Right cardiac atrium (tissue), 5 donors: Measurements from ENCODE around the gene OPN1MW2. TPM values are rescaled to one million over a fixed set of nuclear protein-coding genes. Genes with fewer than 3 reads are reported as not detected.
"Not testable (repeated sequence)": the region's sequence is repeated elsewhere in the genome, so short reads cannot be mapped to it uniquely, and the experiment has no call there.

Experiments used
- ATAC-seq, 2 donors: fragments of 200-7000 bp; cut with Tn5 transposase; one replicate each; pipeline versions ENCODE4 v1.8.0 to v1.9.1; 2020; ENCODE audit warnings: moderate library complexity in 2 of 2, mild to moderate bottlenecking in 1 of 2
- DNase-seq, 3 donors: peaks; one replicate each; pipeline ENCODE4 v3.0.0-alpha.2; 2020
- H3K27ac ChIP-seq: one replicate; pipeline ENCODE4 v1.5.1; 2013; ENCODE audit warnings: mild to moderate bottlenecking, low read length, control low read depth, moderate library complexity
- H3K27me3 ChIP-seq: one replicate; pipeline ENCODE4 v1.6.1; 2013; ENCODE audit not compliant: control insufficient read depth, insufficient read depth
- H3K4me1 ChIP-seq: one replicate; pipeline ENCODE4 v1.6.1; 2013; ENCODE audit warnings: low read length; ENCODE audit not compliant: control insufficient read depth, insufficient read depth
- H3K4me3 ChIP-seq: one replicate; pipeline ENCODE4 v1.5.1; 2013; ENCODE audit warnings: low read length, control low read depth
- H3K9me3 ChIP-seq: one replicate; pipeline ENCODE4 v1.6.1; 2013; ENCODE audit warnings: low read length; ENCODE audit not compliant: control insufficient read depth
- WGBS: extraction: QIAGEN DNeasy Blood & Tissue Kit; methylation state at CpG from one replicate; pipeline ENCODE4 v1.1.7; 2013; 5-methylcytosine and 5-hydroxymethylcytosine counted together
- intact Hi-C, 4 donors: fragments of 100-400 bp; cut with DNase I; formaldehyde crosslinking; loops; one replicate each; pipeline versions ENCODE4 v1.11.0 to v1.14.0; 2022 to 2023
- polyA plus RNA-seq: library from polyadenylated mRNA; stranded (reverse); fragments of 200-250 nt; gene quantifications from one replicate; pipeline ENCODE4 v1.2.3, GENCODE V29; 2013
- total RNA-seq, 4 donors: library from RNA; stranded (reverse); fragmentation: NEBNext Ultra II Directional; extraction: Animal tissue kit (Norgen Biotek cat#: 25700); gene quantifications; one replicate each; pipeline ENCODE4 v1.2.1, GENCODE V29; 2021
- donor health status: healthy with polysubstance abuse.
- donor health status: DM: no; HTN: yes; CAD: no.
- donor health status: DM: no; HTN: no; CAD: no.
- donor health status: DM: no; HTN: yes; CAD: no; lungs with severe emphysema.
- donor health status: DM: yes; HTN: yes; CAD: no.

The OPN1MW2 gene
- total and polyA plus RNA-seq, 5 donors, result not detected

DNA sequence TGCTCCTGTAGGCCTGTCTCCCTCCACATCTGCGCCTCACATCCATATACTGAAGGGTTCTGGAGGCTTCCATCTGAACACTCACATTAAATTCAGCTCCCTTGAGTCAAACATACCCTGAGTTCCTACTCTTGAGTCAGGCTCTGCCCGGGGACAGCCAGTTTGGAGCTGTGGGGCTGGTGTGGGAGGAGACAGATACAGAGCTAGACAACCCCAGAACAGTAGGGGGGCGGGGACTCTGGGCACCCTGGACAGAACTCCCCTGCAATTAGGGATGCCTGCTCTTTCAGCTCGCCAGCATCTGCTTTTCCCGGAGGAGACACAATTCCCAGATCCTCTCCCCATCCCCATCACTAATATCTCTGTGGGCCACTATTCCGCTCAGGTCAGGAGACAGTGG lies 5.7 kb downstream of the OPN1MW2 start:
- DNase-seq, intact Hi-C loops, H3K27me3 ChIP-seq, H3K4me1 ChIP-seq, H3K27ac ChIP-seq, H3K4me3 ChIP-seq, H3K9me3 ChIP-seq, ATAC-seq: not testable (repeated sequence)
- WGBS, result no CpG with 5 or more reads among the region's 6 CpGs

DNA sequence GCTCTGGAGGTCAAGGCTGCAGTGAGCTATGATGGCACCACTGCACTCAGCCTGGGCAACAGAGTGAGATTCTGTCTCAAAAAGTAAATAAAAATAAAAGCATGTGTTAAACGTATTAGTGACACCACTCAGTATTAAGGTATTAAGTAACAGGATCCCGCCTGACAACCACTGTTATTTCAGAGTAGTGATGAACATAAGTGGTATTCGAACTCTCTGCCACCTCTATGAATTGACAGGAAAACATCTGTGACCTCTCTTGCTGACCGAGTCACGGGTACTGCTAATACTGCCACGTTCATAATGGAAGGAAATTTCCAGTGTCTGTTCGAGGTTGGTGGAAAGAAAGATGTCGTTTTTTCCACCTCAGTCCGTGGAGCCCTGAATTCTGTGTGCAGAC lies 7.2 kb downstream of the OPN1MW2 start:
- H3K4me1 ChIP-seq, H3K4me3 ChIP-seq, H3K27me3 ChIP-seq, H3K9me3 ChIP-seq, intact Hi-C loops, DNase-seq, ATAC-seq, H3K27ac ChIP-seq: not testable (repeated sequence)
- no CpG with 5 or more reads among the region's 9 CpGs for WGBS

DNA sequence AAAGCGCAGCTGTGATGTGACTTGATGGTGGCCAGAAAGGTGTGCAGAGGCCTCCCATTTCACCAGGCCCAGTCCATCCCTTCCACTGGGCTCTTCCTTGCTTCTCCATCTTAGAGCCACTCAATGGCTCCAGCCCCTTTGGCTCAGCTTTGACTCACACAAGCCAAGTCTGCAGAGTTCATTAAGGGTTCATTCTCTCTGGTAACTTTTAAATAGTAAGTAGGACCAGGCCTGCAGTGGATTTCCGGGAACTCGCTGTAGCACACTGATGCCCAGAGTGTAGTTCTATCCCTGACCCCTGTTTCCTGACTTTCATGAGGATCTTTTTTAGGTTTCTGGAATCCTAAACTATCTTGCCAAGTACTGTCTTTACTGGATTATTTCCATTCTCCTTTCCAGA lies 11.9 kb downstream of the OPN1MW2 start:
- H3K9me3 ChIP-seq, DNase-seq, intact Hi-C loops, H3K4me1 ChIP-seq, H3K4me3 ChIP-seq, H3K27ac ChIP-seq, H3K27me3 ChIP-seq: not testable (repeated sequence)
- no CpG with 5 or more reads among the region's 3 CpGs for WGBS
- peak; percentile 64 to 85 for ATAC-seq

DNA sequence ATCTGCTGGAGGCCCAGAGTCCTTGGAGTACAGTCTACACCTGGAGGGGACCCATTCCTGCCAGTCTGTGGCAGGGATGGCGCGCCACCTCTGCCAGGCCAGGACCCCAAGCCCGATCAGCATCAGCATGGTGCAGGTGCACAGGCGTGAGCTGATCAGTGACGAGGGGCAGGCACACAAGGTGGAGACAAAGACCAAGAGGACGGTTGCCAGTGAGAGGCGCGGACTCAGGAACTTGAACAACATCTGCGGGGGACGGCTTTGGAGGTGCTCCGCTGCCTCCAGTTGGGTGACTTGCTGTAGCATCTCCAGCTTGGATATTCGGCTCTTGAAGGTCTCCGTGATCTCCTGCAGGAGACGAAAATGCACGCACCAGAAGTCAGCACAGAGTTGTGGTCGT lies 14.1 kb downstream of the OPN1MW2 start:
- H3K4me1 ChIP-seq, ATAC-seq, H3K9me3 ChIP-seq, H3K27ac ChIP-seq, DNase-seq, H3K27me3 ChIP-seq, H3K4me3 ChIP-seq, intact Hi-C loops: not testable (repeated sequence)
- no CpG with 5 or more reads among the region's 16 CpGs for WGBS

DNA sequence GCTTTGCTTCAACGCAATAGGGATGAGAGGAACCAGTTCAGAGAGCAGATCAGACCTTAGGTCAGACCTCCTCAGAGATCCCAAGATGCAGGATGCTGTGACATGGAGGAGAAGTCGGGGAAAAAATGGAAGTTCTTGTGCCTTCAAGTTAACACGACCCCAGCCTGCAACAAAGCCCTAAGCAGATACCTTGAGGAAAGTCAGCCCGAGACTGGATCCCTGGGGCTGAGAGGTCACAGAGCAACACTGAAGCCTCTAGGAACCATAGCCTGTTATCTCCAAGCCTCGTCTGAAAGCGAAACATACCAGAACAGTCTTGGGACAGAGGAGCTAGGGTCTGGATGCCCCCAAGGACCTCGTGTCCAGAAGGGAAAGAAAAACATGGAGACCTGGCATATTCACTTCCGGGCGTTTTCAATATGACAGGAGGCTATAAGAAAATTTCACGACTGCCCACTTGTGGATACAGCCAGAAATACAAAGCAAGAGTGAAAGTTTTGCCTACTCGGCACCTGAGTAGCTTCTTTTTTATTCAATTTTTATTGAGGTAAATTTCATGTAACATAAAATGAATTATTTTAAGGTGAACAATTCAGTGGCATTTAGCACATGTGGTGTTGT lies 19.5 kb downstream of the OPN1MW2 start:
- WGBS, result no CpG with 5 or more reads among the region's 11 CpGs
- intact Hi-C loops, H3K9me3 ChIP-seq, H3K4me3 ChIP-seq, ATAC-seq, H3K27me3 ChIP-seq, H3K27ac ChIP-seq, H3K4me1 ChIP-seq: not testable (repeated sequence)
- peak in 1 of 3 donors; percentile 1 for DNase-seq

DNA sequence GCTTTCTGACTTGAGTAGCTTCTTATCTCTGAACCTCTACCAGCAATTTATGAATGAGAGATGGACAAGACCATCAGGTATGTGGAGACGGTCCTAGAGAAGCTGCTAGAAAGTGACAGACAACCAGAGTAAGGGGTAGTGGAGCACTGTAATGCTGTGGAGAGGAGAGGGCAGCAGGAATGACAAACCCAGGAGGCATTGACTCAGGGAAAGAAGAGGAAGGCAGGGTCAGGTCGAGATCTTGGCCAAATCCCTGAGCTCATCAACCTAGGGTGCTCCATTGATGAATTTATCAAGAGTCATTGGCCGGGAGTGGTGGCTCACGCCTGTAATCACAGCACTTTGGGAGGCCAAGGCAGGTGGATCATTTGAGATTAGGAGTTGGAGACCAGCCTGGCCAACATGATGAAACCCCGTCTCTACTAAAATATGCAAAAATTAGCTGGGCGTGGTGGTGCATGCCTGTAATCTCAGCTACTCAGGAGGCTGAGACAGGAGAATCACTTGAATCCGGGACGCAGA lies 20.5 kb downstream of the OPN1MW2 start:
- H3K27me3 ChIP-seq, H3K4me3 ChIP-seq, ATAC-seq, intact Hi-C loops, H3K27ac ChIP-seq, H3K9me3 ChIP-seq, H3K4me1 ChIP-seq, DNase-seq: not testable (repeated sequence)
- WGBS, result no CpG with 5 or more reads among the region's 8 CpGs

DNA sequence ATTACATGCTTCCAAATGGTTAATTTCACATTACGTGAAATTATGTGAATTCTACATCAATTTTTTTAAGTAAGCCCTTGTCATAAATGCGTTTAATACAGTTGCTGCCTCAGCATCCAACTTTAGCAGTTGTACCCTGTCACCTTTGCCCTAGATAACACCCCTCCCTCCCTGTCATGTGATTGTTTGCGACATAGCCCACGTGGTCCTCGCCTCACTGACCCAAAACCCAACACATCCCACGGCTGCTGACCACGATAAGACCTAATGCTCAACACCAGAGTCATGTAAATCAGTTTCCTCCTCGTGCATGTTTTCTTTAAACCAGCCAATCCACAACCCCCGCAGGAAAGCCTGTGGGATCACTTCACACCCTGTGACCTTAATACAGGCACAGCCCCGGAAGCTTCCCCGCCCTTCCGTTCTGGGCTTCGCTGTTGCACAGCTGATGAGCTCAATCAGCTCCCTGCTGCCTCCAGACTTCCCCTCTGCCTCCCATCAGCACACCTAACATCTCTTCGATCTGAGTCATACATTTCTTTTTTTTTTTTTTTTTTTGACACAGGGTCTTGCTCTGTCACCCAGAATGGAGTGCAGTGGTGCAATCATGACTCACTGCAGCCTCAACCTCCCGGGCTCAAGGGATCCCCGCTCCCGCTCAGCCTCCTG lies 28.0 kb downstream of the OPN1MW2 start:
- H3K4me3 ChIP-seq, intact Hi-C loops, H3K9me3 ChIP-seq, H3K27ac ChIP-seq, DNase-seq, H3K27me3 ChIP-seq, H3K4me1 ChIP-seq: not testable (repeated sequence)
- WGBS, result no CpG with 5 or more reads among the region's 17 CpGs
- ATAC-seq, result peak; percentile 92 to 97

DNA sequence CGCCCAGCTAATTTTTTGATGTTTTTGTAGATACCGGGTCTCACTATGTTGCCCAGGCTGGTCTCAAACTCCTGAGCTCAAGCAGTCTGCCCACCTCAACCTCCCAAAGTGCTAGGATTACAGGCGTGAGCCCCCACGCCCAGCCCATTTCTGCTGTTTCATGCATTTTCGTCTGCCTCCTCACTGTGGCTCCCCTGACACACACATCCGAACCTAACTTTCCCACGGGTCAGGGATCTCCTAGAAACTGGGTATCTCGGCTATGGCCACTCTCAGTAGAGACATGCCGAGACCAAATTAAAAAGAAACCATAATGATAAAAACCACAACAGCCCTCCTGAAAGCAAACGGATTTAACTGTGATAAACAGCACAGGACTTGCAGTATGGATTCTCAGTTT lies 28.5 kb downstream of the OPN1MW2 start:
- H3K27ac ChIP-seq, H3K27me3 ChIP-seq, DNase-seq, H3K4me3 ChIP-seq, H3K9me3 ChIP-seq, H3K4me1 ChIP-seq, intact Hi-C loops: not testable (repeated sequence)
- WGBS, result no CpG with 5 or more reads among the region's 10 CpGs
- peak in 1 of 2 donors; percentile 9 for ATAC-seq

DNA sequence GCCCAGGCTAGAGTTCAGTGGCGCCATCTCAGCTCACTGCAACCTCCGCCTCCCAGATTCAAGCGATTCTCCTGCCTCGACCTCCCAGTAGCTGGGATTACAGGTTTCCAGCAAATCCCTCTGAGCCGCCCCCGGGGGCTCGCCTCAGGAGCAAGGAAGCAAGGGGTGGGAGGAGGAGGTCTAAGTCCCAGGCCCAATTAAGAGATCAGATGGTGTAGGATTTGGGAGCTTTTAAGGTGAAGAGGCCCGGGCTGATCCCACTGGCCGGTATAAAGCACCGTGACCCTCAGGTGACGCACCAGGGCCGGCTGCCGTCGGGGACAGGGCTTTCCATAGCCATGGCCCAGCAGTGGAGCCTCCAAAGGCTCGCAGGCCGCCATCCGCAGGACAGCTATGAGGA lies 37.7 kb downstream of the OPN1MW2 start, which contains the start of gene OPN1MW3:
Gene OPN1MW3 (plus strand): TSS at position 301 of the 400 bp plus-strand sequence. CDS start 38 bp downstream, at position 339.
- H3K9me3 ChIP-seq, ATAC-seq, H3K27me3 ChIP-seq, H3K4me3 ChIP-seq, H3K27ac ChIP-seq, intact Hi-C loops, DNase-seq, H3K4me1 ChIP-seq: not testable (repeated sequence)
- WGBS, result no CpG with 5 or more reads among the region's 17 CpGs

DNA sequence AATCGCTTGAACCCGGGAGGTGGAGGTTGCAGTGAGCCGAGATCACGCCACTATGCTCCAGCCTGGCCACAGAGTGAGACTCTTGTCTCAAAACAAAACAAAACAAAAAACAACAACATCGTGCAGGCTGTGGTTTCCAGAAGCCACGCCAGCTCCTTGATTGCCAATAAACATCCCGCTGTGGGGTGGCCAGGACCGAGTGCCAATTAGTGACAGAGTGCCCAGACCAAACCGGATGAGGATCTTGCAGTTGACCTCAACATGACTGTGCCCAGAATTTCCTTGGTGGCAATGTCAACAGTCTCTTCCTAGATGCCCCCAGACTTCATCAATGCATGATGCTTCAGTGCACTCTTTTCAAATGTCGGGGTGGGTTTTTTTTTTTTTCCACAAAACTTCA lies 39.2 kb downstream of the OPN1MW2 start:
- intact Hi-C loops, H3K4me1 ChIP-seq, H3K27me3 ChIP-seq, H3K4me3 ChIP-seq, ATAC-seq, H3K9me3 ChIP-seq, DNase-seq, H3K27ac ChIP-seq: not testable (repeated sequence)
- WGBS, result no CpG with 5 or more reads among the region's 10 CpGs

DNA sequence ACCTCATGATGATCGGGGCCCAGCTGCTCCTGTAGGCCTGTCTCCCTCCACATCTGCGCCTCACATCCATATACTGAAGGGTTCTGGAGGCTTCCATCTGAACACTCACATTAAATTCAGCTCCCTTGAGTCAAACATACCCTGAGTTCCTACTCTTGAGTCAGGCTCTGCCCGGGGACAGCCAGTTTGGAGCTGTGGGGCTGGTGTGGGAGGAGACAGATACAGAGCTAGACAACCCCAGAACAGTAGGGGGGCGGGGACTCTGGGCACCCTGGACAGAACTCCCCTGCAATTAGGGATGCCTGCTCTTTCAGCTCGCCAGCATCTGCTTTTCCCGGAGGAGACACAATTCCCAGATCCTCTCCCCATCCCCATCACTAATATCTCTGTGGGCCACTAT lies 43.5 kb downstream of the OPN1MW2 start:
- H3K27ac ChIP-seq, intact Hi-C loops, DNase-seq, H3K27me3 ChIP-seq, H3K4me1 ChIP-seq, H3K9me3 ChIP-seq, H3K4me3 ChIP-seq, ATAC-seq: not testable (repeated sequence)
- WGBS, result no CpG with 5 or more reads among the region's 6 CpGs
